ENCODE results near the gene PPP1R3E.
"Not testable (repeated sequence)": the region's sequence is repeated elsewhere in the genome, so short reads cannot be mapped to it uniquely, and the experiment has no call there.

The PPP1R3E gene

GRCh38 chr14:23297611-23298277 is 4.9 kb downstream of the PPP1R3E start:
- DNase-seq: no peak

GRCh38 chr14:23297096-23297495 is 5.6 kb downstream of the PPP1R3E start:
- no peak for DNase-seq

GRCh38 chr14:23296012-23296777 is 6.5 kb downstream of the PPP1R3E start:
- DNase-seq: no peak

GRCh38 chr14:23294734-23295561 is 7.7 kb downstream of the PPP1R3E start:
- DNase-seq: peak; percentile 21

GRCh38 chr14:23286902-23287479 is 15.7 kb downstream of the PPP1R3E start:
- no peak for DNase-seq

GRCh38 chr14:23286020-23286901 is 16.4 kb downstream of the PPP1R3E start, which contains the start of gene HOMEZ:
Gene HOMEZ (minus strand): TSS chr14:23286132. CDS start chr14:23285952, 180 bp downstream.
- DNase-seq: peak; percentile 95

GRCh38 chr14:23285530-23286019 is 17.1 kb downstream of the PPP1R3E start:
- DNase-seq: no peak

GRCh38 chr14:23284654-23285529 is 17.8 kb downstream of the PPP1R3E start:
- DNase-seq: no peak

GRCh38 chr14:23281247-23281646 is 21.4 kb downstream of the PPP1R3E start:
- DNase-seq: no peak

GRCh38 chr14:23277928-23278327 is 24.7 kb downstream of the PPP1R3E start:
- not testable (repeated sequence) for DNase-seq

- no peak for DNase-seq
Observed at GRCh38 chr14:23277189-23277588, 25.5 kb downstream of the PPP1R3E start.

- DNase-seq: no peak
Observed at GRCh38 chr14:23275412-23275811, 27.2 kb downstream of the PPP1R3E start.

GRCh38 chr14:23269193-23269592 is 33.5 kb downstream of the PPP1R3E start:
- no peak for DNase-seq

- not testable (repeated sequence) for DNase-seq
Observed at GRCh38 chr14:23260849-23261248, 41.8 kb downstream of the PPP1R3E start.

- no peak for DNase-seq
Observed at GRCh38 chr14:23259426-23259825, 43.2 kb downstream of the PPP1R3E start.

GRCh38 chr14:23258256-23258655 is 44.4 kb downstream of the PPP1R3E start:
- no peak for DNase-seq

GRCh38 chr14:23252420-23253333 is 50.0 kb downstream of the PPP1R3E start:
- DNase-seq: no peak

- DNase-seq: no peak
Observed at GRCh38 chr14:23252006-23252405, 50.7 kb downstream of the PPP1R3E start.

- no peak for DNase-seq
Observed at GRCh38 chr14:23249824-23250223, 52.8 kb downstream of the PPP1R3E start.

GRCh38 chr14:23248601-23249000 is 54.1 kb downstream of the PPP1R3E start:
- no peak for DNase-seq

Measured in NCI-H2227 treated with DMSO at 0.1 percent for 48 hours (cell line).